ENCODE results near the gene ZBTB1.

ZBTB1 gene, protein sequence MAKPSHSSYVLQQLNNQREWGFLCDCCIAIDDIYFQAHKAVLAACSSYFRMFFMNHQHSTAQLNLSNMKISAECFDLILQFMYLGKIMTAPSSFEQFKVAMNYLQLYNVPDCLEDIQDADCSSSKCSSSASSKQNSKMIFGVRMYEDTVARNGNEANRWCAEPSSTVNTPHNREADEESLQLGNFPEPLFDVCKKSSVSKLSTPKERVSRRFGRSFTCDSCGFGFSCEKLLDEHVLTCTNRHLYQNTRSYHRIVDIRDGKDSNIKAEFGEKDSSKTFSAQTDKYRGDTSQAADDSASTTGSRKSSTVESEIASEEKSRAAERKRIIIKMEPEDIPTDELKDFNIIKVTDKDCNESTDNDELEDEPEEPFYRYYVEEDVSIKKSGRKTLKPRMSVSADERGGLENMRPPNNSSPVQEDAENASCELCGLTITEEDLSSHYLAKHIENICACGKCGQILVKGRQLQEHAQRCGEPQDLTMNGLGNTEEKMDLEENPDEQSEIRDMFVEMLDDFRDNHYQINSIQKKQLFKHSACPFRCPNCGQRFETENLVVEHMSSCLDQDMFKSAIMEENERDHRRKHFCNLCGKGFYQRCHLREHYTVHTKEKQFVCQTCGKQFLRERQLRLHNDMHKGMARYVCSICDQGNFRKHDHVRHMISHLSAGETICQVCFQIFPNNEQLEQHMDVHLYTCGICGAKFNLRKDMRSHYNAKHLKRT

DNA sequence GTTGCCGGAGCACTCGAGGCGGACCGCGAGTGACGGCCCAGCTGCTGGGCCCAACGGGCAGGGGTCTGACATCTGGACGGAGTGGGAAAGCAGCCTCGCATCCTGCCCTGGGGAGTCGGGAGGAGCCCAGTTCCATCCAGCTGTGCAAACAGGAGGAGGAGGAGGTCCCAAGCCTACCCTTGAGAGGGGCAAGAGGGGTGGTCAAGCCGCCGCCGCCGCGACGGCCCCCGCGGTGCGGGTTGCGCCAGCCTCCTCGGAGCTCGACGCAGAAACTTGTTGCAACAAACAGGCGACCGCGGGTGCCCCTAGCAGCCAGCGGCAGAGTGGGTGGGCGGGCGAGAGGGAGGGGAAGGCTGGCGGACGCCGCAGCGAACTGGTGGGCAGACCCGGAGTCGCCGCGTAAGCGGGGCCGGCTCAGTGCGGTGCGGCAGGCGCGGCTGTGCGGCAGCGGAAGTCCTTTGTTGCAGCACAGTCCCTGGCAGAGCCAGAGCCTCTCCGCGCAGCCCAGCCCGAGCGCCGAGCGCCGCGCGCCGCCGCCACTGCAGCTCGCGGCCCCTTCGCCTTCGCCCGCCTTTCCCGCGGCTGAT is at the start of gene ZBTB1:
Gene ZBTB1, plus strand, starts transcription at position 461 of the 587 bp plus-strand sequence. CDS start 16,735 bp downstream, outside the sequence.
- H3K4me1 ChIP-seq, result peaks cover 65 to 72% (median 69%) of the 10 kb centered on the region in 10 experiments

DNA sequence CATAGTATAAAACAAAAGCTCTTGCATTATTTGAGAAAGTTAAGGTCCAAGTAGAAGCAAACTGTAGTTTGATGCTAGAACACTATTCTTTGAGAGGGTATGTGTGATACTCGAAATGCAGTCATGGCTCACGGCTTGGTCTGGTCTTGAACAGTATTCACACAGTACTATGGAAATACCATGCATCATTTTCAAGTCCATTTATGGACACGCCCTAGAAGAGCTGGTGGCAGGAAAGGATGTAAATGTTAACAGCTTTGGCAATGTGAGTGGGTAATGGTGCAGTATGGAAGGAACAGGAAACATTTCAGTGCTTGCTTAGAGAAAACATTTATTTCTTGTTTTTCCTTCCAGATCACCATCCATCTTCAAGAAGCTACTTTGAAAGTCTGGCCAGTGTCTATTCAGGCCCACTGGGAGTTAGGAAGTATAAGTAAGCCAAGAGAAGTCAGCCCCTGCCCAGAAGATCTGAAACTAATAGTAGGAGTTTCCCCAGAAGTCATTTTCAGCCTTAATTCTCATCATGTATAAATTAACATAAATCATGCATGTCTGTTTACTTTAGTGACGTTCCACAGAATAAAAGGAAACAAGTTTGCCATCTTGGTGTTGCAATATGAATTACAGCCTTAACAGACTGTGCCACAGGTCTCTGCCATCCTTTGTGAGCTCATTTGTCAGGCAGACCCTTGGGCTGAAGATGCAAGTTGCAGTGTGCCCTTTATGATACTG is 45.0 kb upstream of the ZBTB1 start:
- H3K9me3 ChIP-seq (replicated peaks in 1 of 11), result no peaks in the 10 kb centered on the region
- H3K9ac ChIP-seq, result no peak overlapping the region
- TF ChIP-seq Cebpa-rat (IDR thresholded peaks at IDR 0.05), result no peak
- peaks cover 2 to 12% (median 10%) of the 10 kb centered on the region in 10 experiments; a peak in 15 of 20 replicates for H3K4me1 ChIP-seq
- peaks cover 21 to 80% (median 68%) of the 10 kb centered on the region in 11 experiments for H3K36me3 ChIP-seq
- peaks cover 0 to 7% (median 3%) of the 10 kb centered on the region in 11 experiments; a peak in 10 of 22 replicates for H3K27me3 ChIP-seq
- no peak overlapping the region for H3K4me3 ChIP-seq
- no peak overlapping the region for H3K4me2 ChIP-seq
- peaks cover 0 to 16% (median 5%) of the 10 kb centered on the region in 11 experiments; a peak in 8 of 22 replicates for H4K20me1 ChIP-seq
- no peak overlapping the region for H3K27ac ChIP-seq

More for the DNA sequence above, at the start of gene ZBTB1:
- H3K4me3 ChIP-seq, result peak within 1 kb of the TSS; percentile 81 to 98 (median 92)
- no peaks in the 10 kb centered on the region for H3K27me3 ChIP-seq
- peaks cover 0 to 9% (median 6%) of the 10 kb centered on the region in 11 experiments; a peak in 9 of 22 replicates for H3K36me3 ChIP-seq
- peak within 1 kb of the TSS; percentile 96 to 100 (median 100) for H3K9ac ChIP-seq
- peak within 1 kb of the TSS; percentile 91 to 99 (median 96) for H3K4me2 ChIP-seq
- peak within 1 kb of the TSS; percentile 99 to 100 (median 100) for H3K27ac ChIP-seq
- peaks cover 42 to 55% (median 43%) of the 10 kb centered on the region in 11 experiments for H4K20me1 ChIP-seq
- peak in 4 of 11 experiments; percentile 20 to 65 (median 39); a peak in 5 of 22 replicates for TF ChIP-seq Cebpa-rat (IDR thresholded peaks at IDR 0.05)
- H3K9me3 ChIP-seq (replicated peaks in 1 of 11), result no peaks in the 10 kb centered on the region

DNA sequence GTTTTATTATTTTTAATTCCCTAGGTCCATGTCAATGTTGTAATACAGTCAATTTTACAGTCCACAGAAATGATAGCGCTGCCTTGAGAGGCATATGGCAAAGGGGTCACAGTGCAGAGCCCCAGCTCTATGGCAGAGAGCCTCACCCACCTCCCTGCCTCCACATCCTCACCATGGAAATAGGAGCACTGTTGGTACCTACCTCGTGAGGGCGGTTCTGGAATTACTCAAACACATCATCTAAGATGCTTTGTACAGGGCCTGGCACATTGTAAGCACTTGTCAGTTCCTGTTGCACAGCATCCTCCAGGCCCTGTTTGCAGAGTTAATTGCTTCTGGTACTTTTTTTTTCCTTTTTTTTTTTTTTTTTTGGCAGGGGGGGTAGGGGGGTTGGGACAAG is 43.3 kb upstream of the ZBTB1 start:
- H3K4me1 ChIP-seq, result peaks cover 13 to 24% (median 21%) of the 10 kb centered on the region in 10 experiments; a peak in 19 of 20 replicates
- no peak overlapping the region for H3K4me2 ChIP-seq
- no peak overlapping the region for H3K4me3 ChIP-seq
- peaks cover 5 to 31% (median 14%) of the 10 kb centered on the region in 11 experiments; a peak in 10 of 22 replicates for H4K20me1 ChIP-seq
- H3K9ac ChIP-seq, result no peak overlapping the region
- H3K9me3 ChIP-seq (replicated peaks in 1 of 11), result no peaks in the 10 kb centered on the region
- peaks cover 5 to 64% (median 52%) of the 10 kb centered on the region in 11 experiments for H3K36me3 ChIP-seq
- no peak for TF ChIP-seq Cebpa-rat (IDR thresholded peaks at IDR 0.05)
- H3K27me3 ChIP-seq, result peaks cover 8 to 23% (median 19%) of the 10 kb centered on the region in 11 experiments; a peak in 21 of 22 replicates
- H3K27ac ChIP-seq, result no peak overlapping the region

DNA sequence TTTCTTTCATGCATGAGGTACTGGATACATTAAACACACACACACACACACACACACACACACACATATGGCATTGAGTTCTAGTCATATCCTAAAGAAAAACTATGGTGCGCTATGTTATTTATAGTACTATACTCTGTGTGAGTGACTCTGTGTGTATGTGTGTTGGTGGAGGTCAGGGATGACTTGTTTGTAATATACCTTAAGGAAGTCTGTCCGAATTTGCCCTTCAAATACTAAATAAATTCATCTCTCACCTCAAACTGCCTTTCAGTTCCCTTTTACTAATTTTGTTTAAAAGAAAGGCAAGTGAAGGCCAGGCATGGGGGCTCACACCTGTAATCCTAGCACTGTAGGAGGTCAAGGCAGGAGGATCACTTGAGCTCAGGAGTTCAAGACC is 41.4 kb upstream of the ZBTB1 start:
- Histone ChIP-seq H3K4me1 (peaks cover 10 to 20% (median 15%) of the 10 kb centered on the region in 10 experiments; a peak in 19 of 20 replicates), H3K4me3 (no peak overlapping the region), H3K27me3 (peaks cover 8 to 29% (median 21%) of the 10 kb centered on the region in 11 experiments; a peak in 21 of 22 replicates), H4K20me1 (peaks cover 5 to 32% (median 17%) of the 10 kb centered on the region in 11 experiments; a peak in 11 of 22 replicates), H3K4me2 (no peak overlapping the region), H3K27ac (no peak overlapping the region), H3K9ac (no peak overlapping the region), H3K9me3 (replicated peaks in 1 of 11) (no peaks in the 10 kb centered on the region), H3K36me3 (peaks cover 0 to 45% (median 36%) of the 10 kb centered on the region in 11 experiments; a peak in 18 of 22 replicates)
- TF ChIP-seq Cebpa-rat (IDR thresholded peaks at IDR 0.05), result no peak

DNA sequence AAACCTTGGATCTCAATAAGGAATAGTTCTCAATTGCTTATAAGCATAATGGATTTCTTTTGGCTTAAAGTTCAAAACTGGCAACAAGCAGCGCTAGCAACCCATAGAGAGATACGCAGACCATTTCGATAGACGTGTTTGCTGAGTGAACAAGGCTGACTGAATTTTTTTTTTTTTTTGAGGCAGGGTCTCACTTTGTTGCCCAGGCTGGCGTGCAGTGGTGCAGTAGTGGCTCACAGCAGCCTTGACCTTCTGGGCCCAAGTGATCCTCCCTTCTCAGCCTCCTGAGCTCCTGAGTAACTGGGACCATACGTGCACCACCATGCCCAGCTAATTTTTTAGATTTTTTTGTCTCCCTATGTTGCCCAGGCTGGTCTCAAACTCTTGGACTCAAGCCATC is 40.7 kb upstream of the ZBTB1 start:
- Histone ChIP-seq H3K4me2 (no peak overlapping the region), H3K27me3 (peaks cover 8 to 29% (median 21%) of the 10 kb centered on the region in 11 experiments; a peak in 21 of 22 replicates), H3K9ac (no peak overlapping the region), H3K4me3 (no peak overlapping the region), H3K4me1 (peaks cover 10 to 18% (median 15%) of the 10 kb centered on the region in 10 experiments; a peak in 19 of 20 replicates), H3K36me3 (peaks cover 0 to 38% (median 29%) of the 10 kb centered on the region in 11 experiments; a peak in 17 of 22 replicates), H3K9me3 (replicated peaks in 1 of 11) (no peaks in the 10 kb centered on the region), H4K20me1 (peaks cover 5 to 39% (median 20%) of the 10 kb centered on the region in 11 experiments; a peak in 11 of 22 replicates), H3K27ac (no peak overlapping the region)
- TF ChIP-seq Cebpa-rat (IDR thresholded peaks at IDR 0.05), result no peak

DNA sequence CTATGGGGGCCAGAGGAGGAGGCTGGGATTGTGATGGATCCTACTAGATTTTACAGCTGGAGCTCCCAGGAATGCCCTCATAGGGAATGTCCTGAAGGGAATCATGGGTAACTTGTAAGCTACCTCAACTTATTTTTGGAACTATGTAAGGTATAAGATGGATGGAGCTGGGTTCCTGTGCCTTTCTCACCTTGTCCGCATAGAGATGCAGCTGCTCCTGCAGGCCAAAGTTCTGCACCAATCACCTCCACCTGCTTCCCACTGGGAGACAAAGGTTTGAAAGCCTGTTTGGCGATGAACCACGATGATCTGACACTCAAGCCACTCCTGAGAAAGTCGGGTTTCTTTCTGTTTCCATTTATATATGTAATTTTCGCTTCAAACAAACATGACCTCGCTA is 39.9 kb upstream of the ZBTB1 start:
- no peak for TF ChIP-seq Cebpa-rat (IDR thresholded peaks at IDR 0.05)
- peak overlapping the region; percentile 89 to 97 (median 93) for H3K4me2 ChIP-seq
- H4K20me1 ChIP-seq, result peaks cover 5 to 40% (median 20%) of the 10 kb centered on the region in 11 experiments; a peak in 11 of 22 replicates
- no peaks in the 10 kb centered on the region for H3K9me3 ChIP-seq (replicated peaks in 1 of 11)
- peaks cover 8 to 29% (median 21%) of the 10 kb centered on the region in 11 experiments; a peak in 21 of 22 replicates for H3K27me3 ChIP-seq
- H3K4me3 ChIP-seq, result peak overlapping the region; percentile 55 to 77 (median 62)
- H3K27ac ChIP-seq, result no peak overlapping the region
- peak overlapping the region; percentile 39 to 73 (median 68); a peak in 20 of 22 replicates for H3K9ac ChIP-seq
- peaks cover 0 to 30% (median 22%) of the 10 kb centered on the region in 11 experiments; a peak in 17 of 22 replicates for H3K36me3 ChIP-seq
- H3K4me1 ChIP-seq, result peaks cover 8 to 17% (median 15%) of the 10 kb centered on the region in 10 experiments; a peak in 19 of 20 replicates

DNA sequence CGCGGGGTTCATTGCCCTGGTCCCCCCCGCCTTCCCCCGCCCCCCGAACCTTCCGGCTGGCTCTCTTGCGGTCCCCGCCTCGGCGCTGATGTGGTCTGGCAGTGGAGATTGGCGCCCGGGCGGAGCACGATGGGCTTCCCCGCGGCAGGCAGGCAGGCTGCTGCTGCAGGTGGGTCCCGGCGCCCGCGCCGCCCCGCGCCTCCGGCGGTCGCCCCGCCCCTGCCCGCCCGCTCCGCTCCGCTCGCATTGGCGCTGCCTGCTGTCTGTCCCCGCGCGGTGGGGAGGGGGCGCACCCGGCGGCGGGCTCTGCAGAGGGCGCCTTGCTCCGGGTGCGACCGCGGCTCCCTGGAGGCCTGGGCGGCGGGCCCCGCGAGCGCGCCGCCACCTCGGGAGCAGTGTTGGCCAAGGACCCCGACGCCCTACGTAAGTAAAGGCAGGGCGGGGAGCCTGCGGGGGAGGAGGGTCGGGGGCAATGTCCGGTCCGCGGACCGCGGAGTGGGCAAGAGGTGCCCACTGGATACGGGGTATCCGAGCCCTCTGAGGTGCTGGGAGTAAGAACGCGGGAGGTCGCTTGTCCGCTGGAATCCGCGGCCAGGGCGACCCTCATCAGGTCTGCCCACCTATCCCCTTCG is 39.3 kb upstream of the ZBTB1 start, which contains the start of gene AKAP5:
Gene AKAP5, plus strand, starts transcription at position 309 of the 632 bp plus-strand sequence. CDS start 2,896 bp downstream, outside the sequence.
- Histone ChIP-seq H3K4me1 (peaks cover 8 to 17% (median 15%) of the 10 kb centered on the region in 10 experiments; a peak in 19 of 20 replicates), H3K9ac (peak within 1 kb of the TSS; percentile 39 to 73 (median 68)), H3K36me3 (peaks cover 0 to 23% (median 20%) of the 10 kb centered on the region in 11 experiments; a peak in 16 of 22 replicates), H3K4me3 (peak within 1 kb of the TSS; percentile 55 to 77 (median 62)), H3K27ac (no peak within 1 kb of the TSS; a peak in 1 of 22 replicates), H3K27me3 (peaks cover 8 to 29% (median 21%) of the 10 kb centered on the region in 11 experiments; a peak in 21 of 22 replicates), H3K9me3 (replicated peaks in 1 of 11) (no peaks in the 10 kb centered on the region), H3K4me2 (peak within 1 kb of the TSS; percentile 89 to 97 (median 93)), H4K20me1 (peaks cover 5 to 40% (median 20%) of the 10 kb centered on the region in 11 experiments; a peak in 11 of 22 replicates)
- TF ChIP-seq Cebpa-rat (IDR thresholded peaks at IDR 0.05), result no peak

Data from BLaER1 treated with 17β-estradiol and CSF1 and Interleukin-3, amounts not matched to agents 10 nM and 100 nM (cell line).